NT2/D1 (cell line): ENCODE measurements around the gene PODN.

ENCODE experiments used
- DNase-seq: peaks from one replicate; pipeline ENCODE4 v3.0.0-alpha.2; 2011; ENCODE audit warnings: low read depth, low spot score
- H3K27me3 ChIP-seq: 2 replicates; pipeline ENCODE4 v1.6.0; 2011; ENCODE audit warnings: mild to moderate bottlenecking; ENCODE audit not compliant: insufficient read length, insufficient read depth
- H3K36me3 ChIP-seq: 2 replicates; pipeline ENCODE4 v1.6.1; 2011; ENCODE audit warnings: mild to moderate bottlenecking, low read length, mixed read lengths; ENCODE audit not compliant: insufficient read depth, insufficient read length
- H3K4me1 ChIP-seq: 2 replicates; pipeline ENCODE4 v1.5.1; 2011; ENCODE audit not compliant: insufficient read depth, insufficient read length
- H3K4me3 ChIP-seq: 2 replicates; pipeline ENCODE4 v1.5.1; 2011; ENCODE audit warnings: low read depth; ENCODE audit not compliant: insufficient read length
- H3K9ac ChIP-seq: 2 replicates; pipeline ENCODE4 v1.6.0; 2011; ENCODE audit warnings: low read depth; ENCODE audit not compliant: insufficient read length
- H3K9me3 ChIP-seq: 2 replicates; pipeline ENCODE4 v1.5.1; 2011; ENCODE audit warnings: mild to moderate bottlenecking, low read length; ENCODE audit not compliant: insufficient read depth
- SUZ12 ChIP-seq: IDR thresholded peaks from 2 replicates; pipeline ENCODE4 v1.6.1; 2011; ENCODE audit not compliant: insufficient read length, insufficient read depth; ENCODE audit errors: extremely low read depth
- YY1 ChIP-seq: IDR thresholded peaks from 2 replicates; pipeline ENCODE4 v1.6.1; 2011; ENCODE audit not compliant: insufficient read length, insufficient read depth
- ZNF274 ChIP-seq: IDR thresholded peaks from 2 replicates; pipeline ENCODE4 v1.6.1; 2011; ENCODE audit warnings: mild to moderate bottlenecking, low read depth, low read length

The PODN gene

GRCh38 chr1:53107570-53108322, 45.7 kb downstream of the PODN start:
- TF ChIP-seq YY1: no peak
- no peak for TF ChIP-seq ZNF274
- TF ChIP-seq SUZ12: no peak
- Histone ChIP-seq H3K4me1 (peaks cover 23% of the 10 kb centered on the region), H3K4me3 (no peak overlapping the region), H3K36me3 (no peaks in the 10 kb centered on the region), H3K9ac (no peak overlapping the region), H3K9me3 (peaks cover 15% of the 10 kb centered on the region), H3K27me3 (no peaks in the 10 kb centered on the region)
- no peak for DNase-seq

GRCh38 chr1:53108646-53109580, 46.9 kb downstream of the PODN start:
- Histone ChIP-seq H3K4me1 (peaks cover 23% of the 10 kb centered on the region), H3K36me3 (no peaks in the 10 kb centered on the region), H3K9ac (no peak overlapping the region), H3K27me3 (no peaks in the 10 kb centered on the region), H3K9me3 (peaks cover 15% of the 10 kb centered on the region), H3K4me3 (no peak overlapping the region)
- TF ChIP-seq YY1 (no peak), SUZ12 (no peak), ZNF274 (no peak)
- no peak for DNase-seq

GRCh38 chr1:53110370-53111072, 48.5 kb downstream of the PODN start:
- no peaks in the 10 kb centered on the region for H3K36me3 ChIP-seq
- no peaks in the 10 kb centered on the region for H3K27me3 ChIP-seq
- H3K4me3 ChIP-seq: no peak overlapping the region
- DNase-seq: no peak
- TF ChIP-seq YY1 (no peak), ZNF274 (no peak), SUZ12 (no peak)
- peaks cover 33% of the 10 kb centered on the region for H3K4me1 ChIP-seq
- peaks cover 15% of the 10 kb centered on the region for H3K9me3 ChIP-seq
- peak overlapping the region; percentile 17 for H3K9ac ChIP-seq

- no peak overlapping the region for H3K4me3 ChIP-seq
- TF ChIP-seq YY1 (no peak), SUZ12 (no peak), ZNF274 (no peak)
- H3K9me3 ChIP-seq: peaks cover 15% of the 10 kb centered on the region
- H3K27me3 ChIP-seq: no peaks in the 10 kb centered on the region
- DNase-seq: no peak
- peaks cover 38% of the 10 kb centered on the region for H3K4me1 ChIP-seq
- no peak overlapping the region for H3K9ac ChIP-seq
- H3K36me3 ChIP-seq: no peaks in the 10 kb centered on the region
These were observed 49.1 kb downstream of the PODN start for GRCh38 chr1:53111073-53111556.

GRCh38 chr1:53111693-53112092, 49.7 kb downstream of the PODN start:
- TF ChIP-seq YY1 (no peak), ZNF274 (no peak), SUZ12 (no peak)
- Histone ChIP-seq H3K27me3 (no peaks in the 10 kb centered on the region), H3K9ac (no peak overlapping the region), H3K4me3 (no peak overlapping the region), H3K9me3 (peaks cover 15% of the 10 kb centered on the region), H3K4me1 (peaks cover 42% of the 10 kb centered on the region), H3K36me3 (no peaks in the 10 kb centered on the region)
- no peak for DNase-seq

GRCh38 chr1:53112271-53112774, 50.3 kb downstream of the PODN start:
- Histone ChIP-seq H3K9ac (no peak overlapping the region), H3K9me3 (peaks cover 15% of the 10 kb centered on the region), H3K36me3 (no peaks in the 10 kb centered on the region), H3K4me3 (no peak overlapping the region), H3K27me3 (no peaks in the 10 kb centered on the region), H3K4me1 (peaks cover 48% of the 10 kb centered on the region)
- TF ChIP-seq SUZ12 (no peak), YY1 (no peak), ZNF274 (no peak)
- peak; percentile 54 for DNase-seq
